ENCODE measurements around the gene TUBB2B. TPM values are rescaled to one million over a fixed set of nuclear protein-coding genes. Genes with fewer than 3 reads are reported as not detected.

Gene TUBB2B
- total and polyA plus RNA-seq, 9 of the 15 experiments (the other 6 are each of a cell fraction or from before 2014, with no cell fraction given) = 0.11 to 9.7 (median 4.6) TPM

DNA sequence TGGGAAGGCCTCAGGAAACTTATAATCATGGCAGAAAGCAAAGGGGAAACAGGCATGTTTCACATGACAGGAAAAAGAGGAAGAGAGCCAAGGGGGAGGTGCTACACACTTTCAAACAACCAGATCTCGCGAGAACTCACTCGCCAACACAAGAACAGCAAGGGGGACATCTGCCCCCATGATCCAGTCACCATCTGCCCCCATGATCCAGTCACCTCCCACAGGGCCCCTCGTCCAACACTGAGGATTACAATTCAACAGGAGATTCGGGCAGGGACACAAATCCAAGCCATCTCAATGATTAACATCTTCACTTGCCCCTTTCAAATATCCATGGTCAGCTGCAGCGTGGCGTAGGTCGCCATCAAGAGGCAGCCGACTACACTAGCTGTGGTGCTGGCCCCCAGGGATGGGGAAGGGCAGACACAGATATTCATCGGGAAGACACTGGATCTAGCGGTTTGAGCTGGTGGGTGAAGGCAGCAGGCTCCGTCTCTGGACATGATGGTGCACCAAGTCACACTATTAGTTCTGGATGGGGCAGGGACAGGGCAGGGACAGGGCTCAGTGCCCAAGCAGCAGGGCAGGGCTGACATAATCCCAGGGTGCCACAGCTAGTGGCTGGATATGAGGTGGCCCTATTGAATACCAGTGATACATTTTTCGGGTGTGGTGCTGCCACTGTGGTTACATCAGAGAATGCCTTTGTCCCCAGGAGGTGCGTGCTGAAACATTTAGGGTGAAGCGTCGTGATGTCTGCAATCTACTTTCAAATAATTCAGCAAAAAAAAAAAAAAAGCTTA, 31.6 kb downstream of the TUBB2B start:
- peak overlapping the region; percentile 74 for H3K4me2 ChIP-seq (ENCODE audit: insufficient read depth, low read length)
- peak; percentile 83 for ATAC-seq
- intact Hi-C loops (cut with micrococcal nuclease) = loop anchor here (1.0 to 2.0 kb wide), 2 partner anchors 33 to 70 kb away; no protein-coding TSS in a partner anchor
- DNase-seq (ENCODE audit: extremely low read depth in 1 of 4, low spot score in 3 of 4) = peak; percentile 29 to 88 (median 50)
- H3K27me3 ChIP-seq (ENCODE audit: control insufficient read depth in 2 of 2, insufficient read depth in 2 of 2, low read length in 2 of 2) = no peaks in the 10 kb centered on the region
- H3K4me1 ChIP-seq (replicated peaks in 1 of 2; ENCODE audit: control insufficient read depth in 2 of 2, insufficient read depth in 2 of 2, low read length in 2 of 2) = peaks cover 11 to 16% of the 10 kb centered on the region in 2 experiments; a peak in 4 of 5 replicates
- peak overlapping the region; percentile 92 for H2AFZ ChIP-seq (ENCODE audit: low read depth, low read length)
- H3K79me2 ChIP-seq (ENCODE audit: control insufficient read depth, insufficient read depth, low read length) = peaks cover 11% of the 10 kb centered on the region; the same call in 2 of the 3 replicates
- peak; percentile 85 for FAIRE-seq
- in situ Hi-C loops (cut with MboI) = no loop called here
- 55% methylated on average over 16 of the region's 16 CpGs for WGBS (ENCODE audit: insufficient coverage, low coverage, missing lambda C conversion rate)
- H3K9ac ChIP-seq (ENCODE audit: insufficient read depth in 1 of 2, low read depth in 2 of 2, low read length in 2 of 2) = peak overlapping the region; percentile 53 to 82
- H4K20me1 ChIP-seq (replicated peaks; ENCODE audit: control insufficient read depth, insufficient read depth, low read length) = no peaks in the 10 kb centered on the region
- peak overlapping the region; percentile 27 for H3K4me3 ChIP-seq
- no TSS peak for BruUV-seq (replicated peaks)
- no peaks in the 10 kb centered on the region for H3K36me3 ChIP-seq (ENCODE audit: control insufficient read depth, insufficient read depth, low read length)
- CTCF ChIA-PET (ENCODE audit: low intra/inter-chr PET ratio) = interaction anchor here (0.6 kb wide), 1 partner anchor 404 kb away, joined by 4 read pairs; no protein-coding TSS in a partner anchor
- peak overlapping the region; percentile 65 for H3K27ac ChIP-seq (ENCODE audit: extremely low read depth, low read depth, low read length)
- POLR2A ChIA-PET = interaction anchor here (0.6 to 2.2 kb wide), 8 partner anchors 13 to 169 kb away, joined by 3 to 8 read pairs (median 3); partner anchors contain the start of gene TUBB2A
- peaks cover 11% of the 10 kb centered on the region; the same call in 1 of the 2 replicates for H3K9me3 ChIP-seq (replicated peaks; ENCODE audit: control insufficient read depth, insufficient read depth, low read depth, low read length)
- no peaks in the 10 kb centered on the region for H3K9me1 ChIP-seq (ENCODE audit: control insufficient read depth, insufficient read depth, low read length)
- TF ChIP-seq TBP (optimal IDR thresholded peaks at IDR 0.05; ENCODE audit: low read depth, low read length) = peak; percentile 25
- 0 out of 2 replicates have a peak, but pooled peaks have one; percentile 63 for TF ChIP-seq ZNF589 (CRISPR knock-in tag; IDR thresholded peaks at IDR 0.05; ENCODE audit: low read depth)
- TF ChIP-seq, protein P1, sequence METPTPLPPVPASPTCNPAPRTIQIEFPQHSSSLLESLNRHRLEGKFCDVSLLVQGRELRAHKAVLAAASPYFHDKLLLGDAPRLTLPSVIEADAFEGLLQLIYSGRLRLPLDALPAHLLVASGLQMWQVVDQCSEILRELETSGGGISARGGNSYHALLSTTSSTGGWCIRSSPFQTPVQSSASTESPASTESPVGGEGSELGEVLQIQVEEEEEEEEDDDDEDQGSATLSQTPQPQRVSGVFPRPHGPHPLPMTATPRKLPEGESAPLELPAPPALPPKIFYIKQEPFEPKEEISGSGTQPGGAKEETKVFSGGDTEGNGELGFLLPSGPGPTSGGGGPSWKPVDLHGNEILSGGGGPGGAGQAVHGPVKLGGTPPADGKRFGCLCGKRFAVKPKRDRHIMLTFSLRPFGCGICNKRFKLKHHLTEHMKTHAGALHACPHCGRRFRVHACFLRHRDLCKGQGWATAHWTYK (CRISPR knock-in tag; IDR thresholded peaks at IDR 0.05) = peak; percentile 66; the same call in 1 of the 2 replicates
- TF ChIP-seq, protein P2, sequence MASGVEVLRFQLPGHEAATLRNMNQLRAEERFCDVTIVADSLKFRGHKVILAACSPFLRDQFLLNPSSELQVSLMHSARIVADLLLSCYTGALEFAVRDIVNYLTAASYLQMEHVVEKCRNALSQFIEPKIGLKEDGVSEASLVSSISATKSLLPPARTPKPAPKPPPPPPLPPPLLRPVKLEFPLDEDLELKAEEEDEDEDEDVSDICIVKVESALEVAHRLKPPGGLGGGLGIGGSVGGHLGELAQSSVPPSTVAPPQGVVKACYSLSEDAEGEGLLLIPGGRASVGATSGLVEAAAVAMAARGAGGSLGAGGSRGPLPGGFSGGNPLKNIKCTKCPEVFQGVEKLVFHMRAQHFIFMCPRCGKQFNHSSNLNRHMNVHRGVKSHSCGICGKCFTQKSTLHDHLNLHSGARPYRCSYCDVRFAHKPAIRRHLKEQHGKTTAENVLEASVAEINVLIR (CRISPR knock-in tag; IDR thresholded peaks at IDR 0.05) = no peak; the same call in 1 of the 2 replicates
- TF ChIP-seq NFYB (IDR thresholded peaks at IDR 0.05; ENCODE audit: extremely low read depth, insufficient read length) = no peak
- TF ChIP-seq ETV1 (tag; conservative IDR thresholded peaks at IDR 0.05; ENCODE audit: low read depth) = no peak
- TF ChIP-seq RBM25 (IDR thresholded peaks at IDR 0.05; ENCODE audit: low read depth, low read length, severe bottlenecking) = peak; percentile 74
- peak; percentile 1 for TF ChIP-seq MEIS2 (IDR thresholded peaks at IDR 0.05; ENCODE audit: partially characterized antibody)
- TF ChIP-seq BRD4 (IDR thresholded peaks at IDR 0.05) = 0 out of 2 replicates have a peak, but pooled peaks have one; percentile 62
- TF ChIP-seq LEF1 (IDR thresholded peaks at IDR 0.05) = peak; percentile 17; the same call in 1 of the 2 replicates
- TF ChIP-seq, protein P3, sequence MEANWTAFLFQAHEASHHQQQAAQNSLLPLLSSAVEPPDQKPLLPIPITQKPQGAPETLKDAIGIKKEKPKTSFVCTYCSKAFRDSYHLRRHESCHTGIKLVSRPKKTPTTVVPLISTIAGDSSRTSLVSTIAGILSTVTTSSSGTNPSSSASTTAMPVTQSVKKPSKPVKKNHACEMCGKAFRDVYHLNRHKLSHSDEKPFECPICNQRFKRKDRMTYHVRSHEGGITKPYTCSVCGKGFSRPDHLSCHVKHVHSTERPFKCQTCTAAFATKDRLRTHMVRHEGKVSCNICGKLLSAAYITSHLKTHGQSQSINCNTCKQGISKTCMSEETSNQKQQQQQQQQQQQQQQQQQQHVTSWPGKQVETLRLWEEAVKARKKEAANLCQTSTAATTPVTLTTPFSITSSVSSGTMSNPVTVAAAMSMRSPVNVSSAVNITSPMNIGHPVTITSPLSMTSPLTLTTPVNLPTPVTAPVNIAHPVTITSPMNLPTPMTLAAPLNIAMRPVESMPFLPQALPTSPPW (CRISPR knock-in tag; IDR thresholded peaks at IDR 0.05) = peak; percentile 70
- TF ChIP-seq SMARCA5 (IDR thresholded peaks at IDR 0.05) = no peak
- peak; percentile 36 for TF ChIP-seq CXXC5 (CRISPR knock-in tag; IDR thresholded peaks at IDR 0.05)
- peak; percentile 65 for TF ChIP-seq SUPT5H (IDR thresholded peaks at IDR 0.05)
- TF ChIP-seq, protein P4, sequence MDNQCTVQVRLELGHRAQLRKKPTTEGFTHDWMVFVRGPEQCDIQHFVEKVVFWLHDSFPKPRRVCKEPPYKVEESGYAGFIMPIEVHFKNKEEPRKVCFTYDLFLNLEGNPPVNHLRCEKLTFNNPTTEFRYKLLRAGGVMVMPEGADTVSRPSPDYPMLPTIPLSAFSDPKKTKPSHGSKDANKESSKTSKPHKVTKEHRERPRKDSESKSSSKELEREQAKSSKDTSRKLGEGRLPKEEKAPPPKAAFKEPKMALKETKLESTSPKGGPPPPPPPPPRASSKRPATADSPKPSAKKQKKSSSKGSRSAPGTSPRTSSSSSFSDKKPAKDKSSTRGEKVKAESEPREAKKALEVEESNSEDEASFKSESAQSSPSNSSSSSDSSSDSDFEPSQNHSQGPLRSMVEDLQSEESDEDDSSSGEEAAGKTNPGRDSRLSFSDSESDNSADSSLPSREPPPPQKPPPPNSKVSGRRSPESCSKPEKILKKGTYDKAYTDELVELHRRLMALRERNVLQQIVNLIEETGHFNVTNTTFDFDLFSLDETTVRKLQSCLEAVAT (IDR thresholded peaks at IDR 0.05) = peak in 1 of 2 experiments; percentile 53; a peak in 1 of 4 replicates
- peak in 1 of 2 experiments; percentile 63; a peak in 1 of 4 replicates for TF ChIP-seq TRIM24 (IDR thresholded peaks at IDR 0.05)
- no peak for TF ChIP-seq OTX1 (CRISPR knock-in tag; IDR thresholded peaks at IDR 0.05)
